ENCODE results near the gene POP4. TPM values are rescaled to one million over a fixed set of nuclear protein-coding genes. Genes with fewer than 3 reads are reported as not detected.

POP4 gene
- total and polyA plus RNA-seq, 2 of the 4 experiments (the other 2 are of a cell fraction): 65.1 to 87.2 TPM

DNA sequence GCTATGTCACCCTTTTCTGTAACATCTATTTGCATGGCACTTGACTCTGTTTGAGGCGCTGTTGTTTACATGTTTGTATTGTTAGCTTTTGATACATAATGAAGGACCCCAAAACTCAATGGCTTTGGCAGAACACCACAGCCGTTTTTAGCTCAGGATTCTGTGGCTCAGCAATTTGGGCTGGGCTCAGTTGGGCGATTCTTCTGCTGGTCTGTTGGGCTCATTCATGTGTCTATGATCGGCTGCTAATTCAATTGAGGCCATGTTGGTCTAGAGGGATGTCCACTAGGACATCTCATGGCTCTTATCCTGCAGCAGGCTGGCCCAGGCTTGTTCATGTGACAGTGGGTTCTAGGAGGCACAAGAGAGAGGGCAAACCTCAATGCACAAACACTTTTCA lies 46.3 kb upstream of the POP4 start:
- Histone ChIP-seq H3K27me3 (ENCODE audit: control insufficient read depth, insufficient read depth, low read length) (no peaks in the 10 kb centered on the region), H2BK20ac (ENCODE audit: low read depth, low read length) (no peak overlapping the region), H3K9ac (ENCODE audit: low read depth, low read length) (no peak overlapping the region), H4K91ac (ENCODE audit: insufficient read depth, low read depth, low read length) (no peak overlapping the region), H3K4me1 (ENCODE audit: control insufficient read depth, insufficient read depth, low read length) (no peaks in the 10 kb centered on the region), H2BK15ac (ENCODE audit: low read depth, low read length) (no peak overlapping the region), H2BK5ac (ENCODE audit: low read depth, low read length, poor library complexity, severe bottlenecking) (no peak overlapping the region), H3K18ac (ENCODE audit: low read depth, low read length) (no peak overlapping the region), H3K27ac (ENCODE audit: insufficient read depth, low read length) (no peak overlapping the region), H3K9me3 (ENCODE audit: control insufficient read depth, insufficient read depth, low read length) (0 out of 2 replicates have a peak, but pooled peaks cover 1% of the 10 kb centered on the region), H2BK120ac (ENCODE audit: low read depth, low read length) (no peak overlapping the region), H3K14ac (replicated peaks; ENCODE audit: low read depth, low read length) (no peak overlapping the region), H3K36me3 (ENCODE audit: control insufficient read depth, insufficient read depth, low read length) (no peaks in the 10 kb centered on the region), H4K8ac (ENCODE audit: low read depth in 2 of 2, low read length in 2 of 2) (no peak overlapping the region), H3K4ac (ENCODE audit: low read depth, low read length) (no peak overlapping the region), H3K4me3 (ENCODE audit: insufficient read depth, low read depth, low read length) (no peak overlapping the region), H3K56ac (ENCODE audit: extremely low read depth, insufficient read depth, low read length) (no peak overlapping the region), H4K20me1 (ENCODE audit: insufficient read depth, low read length) (no peaks in the 10 kb centered on the region), H2AK9ac (replicated peaks; ENCODE audit: low read depth, low read length, poor library complexity) (no peak overlapping the region), H3K9me1 (ENCODE audit: insufficient read depth, low read length) (no peaks in the 10 kb centered on the region), H4K5ac (ENCODE audit: low read depth, low read length) (no peak overlapping the region), H2AFZ (replicated peaks; ENCODE audit: low read length, poor library complexity) (no peak overlapping the region), H3K79me1 (ENCODE audit: low read depth in 1 of 2, low read length in 2 of 2) (no peaks in the 10 kb centered on the region), H3K23ac (ENCODE audit: low read depth, low read length) (no peak overlapping the region), H3K4me2 (ENCODE audit: low read depth, low read length) (no peak overlapping the region), H2AK5ac (ENCODE audit: low read depth, low read length) (no peak overlapping the region)
- ATAC-seq (ENCODE audit: low read depth) (no peak), DNase-seq (no peak)
- dilution Hi-C loops (cut with HindIII; ENCODE audit: low sequenced_read_pairs, unreplicated experiment) (no loop called here), in situ Hi-C loops (cut with MboI; ENCODE audit: low sequenced_read_pairs) (no loop called here), intact Hi-C loops (cut with micrococcal nuclease) (no loop called here)
- ChIA-PET POLR2A (ENCODE audit: unreplicated experiment) (no interaction called here), CTCF (no interaction called here)
- TF ChIP-seq BHLHE40 (IDR thresholded peaks at IDR 0.05; ENCODE audit: low read depth, low read length) (no peak), NFE2L2 (IDR thresholded peaks at IDR 0.05; ENCODE audit: low read depth, low read length) (no peak), MXI1 (IDR thresholded peaks at IDR 0.05; ENCODE audit: borderline replicate concordance, low read depth, low read length) (no peak), MAZ (IDR thresholded peaks at IDR 0.05; ENCODE audit: borderline replicate concordance, low read depth, low read length) (no peak), FOS (IDR thresholded peaks at IDR 0.05; ENCODE audit: low read depth, low read length) (no peak), MAFK (IDR thresholded peaks at IDR 0.05; ENCODE audit: low read depth, low read length) (no peak), CHD1 (IDR thresholded peaks at IDR 0.05; ENCODE audit: low read depth, low read length) (no peak), RCOR1 (IDR thresholded peaks at IDR 0.05; ENCODE audit: insufficient replicate concordance, low read length) (no peak), RAD21 (IDR thresholded peaks at IDR 0.05; ENCODE audit: low read length) (no peak), RFX5 (IDR thresholded peaks at IDR 0.05; ENCODE audit: low read depth, low read length) (no peak), CEBPB (IDR thresholded peaks at IDR 0.05; ENCODE audit: low read depth, low read length) (no peak), POLR2A (IDR thresholded peaks at IDR 0.05; ENCODE audit: low read depth, low read length) (no peak), SMC3 (IDR thresholded peaks at IDR 0.05; ENCODE audit: low read depth, low read length) (no peak)
- TF ChIP-seq, protein P1, sequence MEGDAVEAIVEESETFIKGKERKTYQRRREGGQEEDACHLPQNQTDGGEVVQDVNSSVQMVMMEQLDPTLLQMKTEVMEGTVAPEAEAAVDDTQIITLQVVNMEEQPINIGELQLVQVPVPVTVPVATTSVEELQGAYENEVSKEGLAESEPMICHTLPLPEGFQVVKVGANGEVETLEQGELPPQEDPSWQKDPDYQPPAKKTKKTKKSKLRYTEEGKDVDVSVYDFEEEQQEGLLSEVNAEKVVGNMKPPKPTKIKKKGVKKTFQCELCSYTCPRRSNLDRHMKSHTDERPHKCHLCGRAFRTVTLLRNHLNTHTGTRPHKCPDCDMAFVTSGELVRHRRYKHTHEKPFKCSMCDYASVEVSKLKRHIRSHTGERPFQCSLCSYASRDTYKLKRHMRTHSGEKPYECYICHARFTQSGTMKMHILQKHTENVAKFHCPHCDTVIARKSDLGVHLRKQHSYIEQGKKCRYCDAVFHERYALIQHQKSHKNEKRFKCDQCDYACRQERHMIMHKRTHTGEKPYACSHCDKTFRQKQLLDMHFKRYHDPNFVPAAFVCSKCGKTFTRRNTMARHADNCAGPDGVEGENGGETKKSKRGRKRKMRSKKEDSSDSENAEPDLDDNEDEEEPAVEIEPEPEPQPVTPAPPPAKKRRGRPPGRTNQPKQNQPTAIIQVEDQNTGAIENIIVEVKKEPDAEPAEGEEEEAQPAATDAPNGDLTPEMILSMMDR (conservative IDR thresholded peaks at IDR 0.05; ENCODE audit: low read depth, low read length): no peak
- TF ChIP-seq, protein P2, sequence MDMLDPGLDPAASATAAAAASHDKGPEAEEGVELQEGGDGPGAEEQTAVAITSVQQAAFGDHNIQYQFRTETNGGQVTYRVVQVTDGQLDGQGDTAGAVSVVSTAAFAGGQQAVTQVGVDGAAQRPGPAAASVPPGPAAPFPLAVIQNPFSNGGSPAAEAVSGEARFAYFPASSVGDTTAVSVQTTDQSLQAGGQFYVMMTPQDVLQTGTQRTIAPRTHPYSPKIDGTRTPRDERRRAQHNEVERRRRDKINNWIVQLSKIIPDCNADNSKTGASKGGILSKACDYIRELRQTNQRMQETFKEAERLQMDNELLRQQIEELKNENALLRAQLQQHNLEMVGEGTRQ (IDR thresholded peaks at IDR 0.05; ENCODE audit: low read depth, low read length): no peak
- TF ChIP-seq, protein P3, sequence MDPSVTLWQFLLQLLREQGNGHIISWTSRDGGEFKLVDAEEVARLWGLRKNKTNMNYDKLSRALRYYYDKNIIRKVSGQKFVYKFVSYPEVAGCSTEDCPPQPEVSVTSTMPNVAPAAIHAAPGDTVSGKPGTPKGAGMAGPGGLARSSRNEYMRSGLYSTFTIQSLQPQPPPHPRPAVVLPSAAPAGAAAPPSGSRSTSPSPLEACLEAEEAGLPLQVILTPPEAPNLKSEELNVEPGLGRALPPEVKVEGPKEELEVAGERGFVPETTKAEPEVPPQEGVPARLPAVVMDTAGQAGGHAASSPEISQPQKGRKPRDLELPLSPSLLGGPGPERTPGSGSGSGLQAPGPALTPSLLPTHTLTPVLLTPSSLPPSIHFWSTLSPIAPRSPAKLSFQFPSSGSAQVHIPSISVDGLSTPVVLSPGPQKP (IDR thresholded peaks at IDR 0.05; ENCODE audit: borderline replicate concordance, low read depth, low read length): no peak
- WGBS, 2 experiments (ENCODE audit: extremely low coverage in 2 of 2, insufficient read length in 1 of 2): 42% methylated on average over 2 of the region's 4 CpGs; no CpG with 5 or more reads in 1 of the 2 experiments
- no TSS peak for BruUV-seq (replicated peaks)
